Tibial artery (tissue), 4 donors: ENCODE measurements around the gene MEAK7.
"Not testable (repeated sequence)": the region's sequence is repeated elsewhere in the genome, so short reads cannot be mapped to it uniquely, and the experiment has no call there.

Experiments used
- DNase-seq, 2 donors: peaks; one replicate each; pipeline ENCODE4 v3.0.0-alpha.2; 2019
- H3K27ac ChIP-seq, 2 donors: fragments of 200-600 bp; sonication (generic) in 1 of 2; 1 replicate in 1 of 2; 2 replicates in 1 of 2; pipeline ENCODE4 v1.5.1; 2018 to 2019; ENCODE audit warnings: mild to moderate bottlenecking in 1 of 2
- H3K27me3 ChIP-seq, 2 donors: fragments of 200-600 bp; sonication (generic) in 1 of 2; one replicate each; pipeline versions ENCODE4 v1.5.1 to v1.6.0; 2016 to 2019
- H3K36me3 ChIP-seq, 3 donors: fragments of 200-600 bp; sonication (generic) in 2 of 3; one replicate each; pipeline ENCODE4 v1.5.1; 2016 to 2019; ENCODE audit warnings: mild to moderate bottlenecking in 2 of 3
- H3K4me1 ChIP-seq, 4 donors: fragments of 200-600 bp; sonication (generic) in 2 of 4; 1 replicate in 3 of 4; 2 replicates in 1 of 4; pipeline ENCODE4 v1.5.1; 2016 to 2019
- H3K4me3 ChIP-seq, 2 donors: fragments of 200-600 bp; sonication (generic) in 1 of 2; 1 replicate in 1 of 2; 2 replicates in 1 of 2; pipeline ENCODE4 v1.5.1; 2018 to 2019; ENCODE audit warnings: mild to moderate bottlenecking in 2 of 2
- H3K9me3 ChIP-seq, 3 donors: fragments of 200-600 bp; sonication (generic) in 1 of 3; one replicate each; pipeline ENCODE4 v1.5.1; 2016 to 2019
- intact Hi-C: fragments of 100-400 bp; cut with DNase I; formaldehyde crosslinking; loops from one replicate; pipeline ENCODE4 v1.15.0; 2023; ENCODE audit warnings: low total_unique reads
- TF ChIP-seq, protein P1 (sequence below), 2 experiments: fragments of 200-600 bp in 1 of 2; fragments of 450-650 bp in 1 of 2; IDR thresholded peaks; one replicate each; pipeline ENCODE4 v1.5.1; 2017 to 2019; ENCODE audit warnings: antibody characterized with exemption in 2 of 2, mild to moderate bottlenecking in 1 of 2, moderate library complexity in 1 of 2

The MEAK7 gene

DNA sequence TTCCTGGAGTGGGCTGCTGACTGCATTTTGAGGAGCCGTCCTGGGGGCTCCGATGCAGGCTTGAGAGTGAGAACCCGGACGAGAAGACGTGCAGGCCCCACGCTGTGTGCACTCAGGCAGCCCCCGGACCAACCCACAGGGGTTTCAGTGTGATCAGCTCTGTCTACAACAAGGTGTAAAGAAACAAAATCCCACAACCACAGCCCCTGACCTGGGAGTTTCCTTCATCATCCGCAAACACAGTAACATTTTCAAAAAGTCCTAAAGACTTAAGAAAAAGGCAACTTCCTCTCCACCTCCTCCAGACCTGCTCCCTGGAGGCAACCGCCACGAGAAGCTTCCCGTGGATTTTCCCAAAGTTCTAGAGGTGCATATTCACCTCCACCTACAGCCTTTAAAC, 15.4 kb upstream of the MEAK7 start:
- H3K27ac ChIP-seq: no peak overlapping the region
- no peak overlapping the region for H3K4me3 ChIP-seq
- intact Hi-C loops: no loop called here

DNA sequence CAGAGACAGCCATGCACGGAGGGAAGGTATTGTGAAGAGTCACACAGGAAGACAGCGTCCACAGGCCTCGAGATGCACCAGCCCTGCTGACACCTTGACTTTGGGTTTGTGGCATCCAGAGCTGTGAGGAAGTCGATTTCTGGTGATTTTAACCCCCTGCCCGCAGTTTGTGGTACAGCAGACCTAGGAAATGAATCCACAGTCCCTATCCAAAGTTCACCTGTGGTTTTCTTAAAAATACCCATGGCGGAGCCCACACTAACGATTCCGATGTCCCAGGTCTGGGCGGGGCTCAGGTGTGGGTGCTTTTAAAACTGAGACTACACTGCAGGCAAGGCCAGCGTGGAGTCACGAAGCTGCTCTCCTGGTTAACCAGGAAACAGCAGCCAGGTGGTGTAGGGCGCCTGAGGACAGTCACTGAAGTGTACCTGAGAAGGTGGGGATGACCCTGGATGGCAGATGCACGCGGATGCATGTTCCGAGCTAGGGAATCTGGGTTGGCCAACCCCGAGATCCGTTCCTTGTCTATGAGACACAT, 14.4 kb upstream of the MEAK7 start:
- H3K27me3 ChIP-seq: no peaks in the 10 kb centered on the region
- no peaks in the 10 kb centered on the region for H3K9me3 ChIP-seq
- H3K27ac ChIP-seq: no peak overlapping the region
- H3K4me3 ChIP-seq: no peak overlapping the region
- intact Hi-C loops: no loop called here
- DNase-seq: no peak
- TF ChIP-seq, protein P1, sequence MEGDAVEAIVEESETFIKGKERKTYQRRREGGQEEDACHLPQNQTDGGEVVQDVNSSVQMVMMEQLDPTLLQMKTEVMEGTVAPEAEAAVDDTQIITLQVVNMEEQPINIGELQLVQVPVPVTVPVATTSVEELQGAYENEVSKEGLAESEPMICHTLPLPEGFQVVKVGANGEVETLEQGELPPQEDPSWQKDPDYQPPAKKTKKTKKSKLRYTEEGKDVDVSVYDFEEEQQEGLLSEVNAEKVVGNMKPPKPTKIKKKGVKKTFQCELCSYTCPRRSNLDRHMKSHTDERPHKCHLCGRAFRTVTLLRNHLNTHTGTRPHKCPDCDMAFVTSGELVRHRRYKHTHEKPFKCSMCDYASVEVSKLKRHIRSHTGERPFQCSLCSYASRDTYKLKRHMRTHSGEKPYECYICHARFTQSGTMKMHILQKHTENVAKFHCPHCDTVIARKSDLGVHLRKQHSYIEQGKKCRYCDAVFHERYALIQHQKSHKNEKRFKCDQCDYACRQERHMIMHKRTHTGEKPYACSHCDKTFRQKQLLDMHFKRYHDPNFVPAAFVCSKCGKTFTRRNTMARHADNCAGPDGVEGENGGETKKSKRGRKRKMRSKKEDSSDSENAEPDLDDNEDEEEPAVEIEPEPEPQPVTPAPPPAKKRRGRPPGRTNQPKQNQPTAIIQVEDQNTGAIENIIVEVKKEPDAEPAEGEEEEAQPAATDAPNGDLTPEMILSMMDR (IDR thresholded peaks at IDR 0.05): no peak
- H3K4me1 ChIP-seq: no peaks in the 10 kb centered on the region
- H3K36me3 ChIP-seq: no peaks in the 10 kb centered on the region

More for the DNA sequence above, 15.4 kb upstream of the MEAK7 start:
- no peaks in the 10 kb centered on the region for H3K4me1 ChIP-seq
- H3K36me3 ChIP-seq: no peaks in the 10 kb centered on the region
- no peaks in the 10 kb centered on the region for H3K27me3 ChIP-seq
- TF ChIP-seq, protein P1 (IDR thresholded peaks at IDR 0.05): no peak
- no peak for DNase-seq
- H3K9me3 ChIP-seq: no peaks in the 10 kb centered on the region

DNA sequence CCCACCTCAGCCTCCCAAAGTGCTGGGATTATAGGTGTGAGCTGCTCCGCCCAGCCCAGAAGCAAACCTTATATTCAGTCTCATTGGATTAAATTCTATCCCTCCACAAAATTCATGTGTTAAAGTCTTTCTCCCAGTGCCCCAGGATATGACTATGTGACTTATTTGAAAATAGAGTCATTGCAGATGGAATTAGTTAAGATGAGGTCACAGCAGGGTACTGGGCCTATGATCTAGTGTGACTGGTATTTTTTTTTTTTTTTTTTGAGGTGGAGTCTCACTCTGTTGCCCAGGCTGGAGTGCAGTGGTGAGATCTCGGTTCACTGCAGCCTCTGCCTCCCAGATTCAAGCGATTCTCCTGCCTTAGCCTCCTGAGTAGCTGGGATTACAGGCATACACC, 13.8 kb upstream of the MEAK7 start:
- H3K36me3 ChIP-seq, H3K27ac ChIP-seq, H3K4me1 ChIP-seq, H3K9me3 ChIP-seq, DNase-seq, intact Hi-C loops, H3K27me3 ChIP-seq, H3K4me3 ChIP-seq: not testable (repeated sequence)

DNA sequence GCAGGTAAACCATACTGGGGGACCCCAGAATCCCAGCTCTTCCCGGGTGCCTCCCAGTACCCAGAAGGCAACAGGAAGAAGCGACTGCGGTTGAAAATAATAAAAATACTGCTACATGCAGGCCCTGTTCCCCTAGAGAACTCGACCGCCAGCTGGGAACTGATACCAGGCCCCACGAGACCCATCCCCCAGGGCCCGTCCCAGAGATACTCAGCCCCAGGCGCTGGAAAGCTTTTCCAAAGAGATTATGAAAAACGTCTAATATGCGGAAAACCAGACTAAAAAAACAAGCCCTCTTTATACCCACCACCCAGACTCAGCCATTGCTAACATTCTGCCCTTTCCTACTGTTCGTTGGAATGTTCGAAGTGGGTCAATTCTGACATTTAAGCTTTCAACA, 12.9 kb upstream of the MEAK7 start:
- Histone ChIP-seq H3K36me3 (no peaks in the 10 kb centered on the region), H3K4me3 (no peak overlapping the region), H3K9me3 (no peaks in the 10 kb centered on the region), H3K27ac (no peak overlapping the region), H3K4me1 (no peaks in the 10 kb centered on the region), H3K27me3 (no peaks in the 10 kb centered on the region)
- intact Hi-C loops: no loop called here
- no peak for DNase-seq
- TF ChIP-seq, protein P1 (IDR thresholded peaks at IDR 0.05): no peak

DNA sequence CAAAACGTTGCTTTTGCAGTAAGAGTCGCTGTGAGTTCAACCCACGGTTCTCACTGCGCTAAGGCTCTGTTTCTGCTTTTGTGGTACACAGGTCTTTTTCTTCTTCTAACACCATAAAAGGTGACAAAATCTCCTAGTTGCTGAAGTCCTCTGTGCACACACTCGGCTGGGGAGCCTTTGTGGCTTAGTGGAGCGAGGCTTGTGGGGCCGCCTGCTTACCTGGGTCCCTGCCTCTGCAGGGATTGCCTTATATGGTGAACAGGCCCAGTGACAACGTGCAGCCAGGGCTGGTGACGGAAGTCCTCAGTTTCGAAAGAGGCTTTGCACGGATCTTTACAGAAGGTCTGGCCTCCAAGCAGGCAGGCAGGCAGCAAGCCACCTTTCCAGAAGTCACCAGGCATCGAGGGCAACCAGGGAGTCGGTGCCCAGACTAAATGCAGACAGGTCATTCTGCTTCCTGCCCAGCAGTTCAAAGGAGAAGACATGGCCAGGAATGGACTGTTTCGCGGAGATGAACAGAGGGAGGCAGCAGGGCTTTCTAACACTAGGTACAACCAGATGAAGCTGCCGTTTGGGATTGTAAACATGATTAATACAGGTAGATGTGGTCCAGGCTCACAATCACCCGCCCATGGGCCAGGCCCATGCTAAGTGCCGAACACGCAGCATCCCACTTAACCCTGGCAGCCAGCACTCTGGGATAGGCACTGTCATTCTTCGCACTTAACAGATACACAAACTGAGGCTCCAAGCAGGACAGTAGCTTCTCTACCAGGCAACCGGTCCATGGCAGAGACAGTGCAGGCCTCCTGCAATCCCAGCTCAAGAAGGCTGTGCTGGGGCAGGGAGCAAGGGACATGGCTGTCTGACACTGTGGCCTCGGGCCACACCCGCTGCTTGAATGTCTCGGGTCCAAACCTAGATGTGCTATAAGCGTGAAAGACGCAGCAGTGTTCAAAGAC, 10.7 kb upstream of the MEAK7 start:
- DNase-seq: peak in 1 of 2 donors; percentile 17
- H3K9me3 ChIP-seq: no peaks in the 10 kb centered on the region
- intact Hi-C loops: loop anchor here (5.0 kb wide), 2 partner anchors 207 to 222 kb away; no protein-coding TSS in a partner anchor
- H3K27me3 ChIP-seq: no peaks in the 10 kb centered on the region
- H3K36me3 ChIP-seq: no peaks in the 10 kb centered on the region
- H3K27ac ChIP-seq: no peak overlapping the region
- TF ChIP-seq, protein P1 (IDR thresholded peaks at IDR 0.05): no peak
- H3K4me1 ChIP-seq: peaks cover 0 to 4% (median 0%) of the 10 kb centered on the region in 4 donors
- H3K4me3 ChIP-seq: no peak overlapping the region

DNA sequence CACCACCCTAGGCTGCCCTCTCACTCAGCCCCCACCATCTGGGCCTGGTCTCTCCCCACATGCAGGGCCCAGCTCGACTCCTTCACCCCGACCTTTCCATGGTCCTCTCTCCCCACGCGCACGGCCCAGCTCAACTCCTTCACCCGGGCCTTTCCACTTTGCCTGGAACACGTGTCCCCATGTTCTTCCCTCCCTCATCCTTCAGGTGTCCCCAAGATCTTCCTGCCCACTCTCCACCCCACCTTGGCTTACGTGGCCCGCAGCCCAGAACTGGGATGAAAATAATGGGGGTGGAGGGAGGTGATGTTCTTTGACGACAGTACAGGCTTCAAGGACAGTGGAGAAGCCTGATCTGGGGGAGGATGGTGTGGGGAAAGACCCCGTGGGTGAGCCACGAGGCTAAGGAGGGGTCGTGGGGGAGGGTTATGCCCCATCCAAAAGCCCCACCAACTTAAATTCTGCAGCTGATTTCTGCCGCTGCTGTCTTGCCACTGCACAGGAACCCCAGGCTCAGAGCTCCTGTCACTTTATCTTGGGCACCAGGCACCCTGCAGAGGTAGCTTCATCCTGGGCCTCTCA, 9.9 kb upstream of the MEAK7 start:
- no peak for DNase-seq
- Histone ChIP-seq H3K4me3 (no peak overlapping the region), H3K27ac (no peak overlapping the region), H3K9me3 (no peaks in the 10 kb centered on the region), H3K27me3 (no peaks in the 10 kb centered on the region), H3K36me3 (no peaks in the 10 kb centered on the region), H3K4me1 (peaks cover 0 to 4% (median 0%) of the 10 kb centered on the region in 4 donors)
- intact Hi-C loops: loop anchor here (5.0 kb wide), 2 partner anchors 208 to 223 kb away; no protein-coding TSS in a partner anchor
- TF ChIP-seq, protein P1 (IDR thresholded peaks at IDR 0.05): no peak
